ENCODE measurements around the gene OR5M10. TPM values are rescaled to one million over a fixed set of nuclear protein-coding genes. Genes with fewer than 3 reads are reported as not detected.
"Not testable (repeated sequence)": the region's sequence is repeated elsewhere in the genome, so short reads cannot be mapped to it uniquely, and the experiment has no call there.

The OR5M10 gene
- total and polyA plus RNA-seq, 2 donors from 2014 or later: not detected

- no peak overlapping the region for H3K27ac ChIP-seq (ENCODE audit: low read depth in 2 of 2, low read length in 2 of 2)
These were observed 33.7 kb upstream of the OR5M10 start for GRCh38 chr11:56611174-56611573.

GRCh38 chr11:56592088-56592717 lies 14.7 kb upstream of the OR5M10 start:
- DNase-seq; intact Hi-C loops (cut with DNase I); H3K9ac ChIP-seq (ENCODE audit: low read length in 3 of 3); H3K9me3 ChIP-seq (ENCODE audit: control insufficient read depth in 2 of 3, insufficient read depth in 1 of 3, low read length in 3 of 3); H3K4me1 ChIP-seq (ENCODE audit: control insufficient read depth in 2 of 3, insufficient read depth in 2 of 3, low read depth in 1 of 3, low read length in 3 of 3); H3K27ac ChIP-seq (ENCODE audit: low read depth in 2 of 2, low read length in 2 of 2); H3K4me3 ChIP-seq (ENCODE audit: low read length in 3 of 3); H3K27me3 ChIP-seq (ENCODE audit: control insufficient read depth, insufficient read depth, low read length); H3K36me3 ChIP-seq (ENCODE audit: control insufficient read depth in 2 of 3, insufficient read depth in 3 of 3, low read length in 3 of 3); FAIRE-seq: not testable (repeated sequence)

More at GRCh38 chr11:56611174-56611573, 33.7 kb upstream of the OR5M10 start:
- Histone ChIP-seq H3K27me3 (ENCODE audit: control insufficient read depth, insufficient read depth, low read length) (no peaks in the 10 kb centered on the region), H3K9ac (ENCODE audit: low read length in 3 of 3) (no peak overlapping the region), H3K36me3 (ENCODE audit: control insufficient read depth in 2 of 3, insufficient read depth in 3 of 3, low read length in 3 of 3) (no peaks in the 10 kb centered on the region), H3K4me1 (ENCODE audit: control insufficient read depth in 2 of 3, insufficient read depth in 2 of 3, low read depth in 1 of 3, low read length in 3 of 3) (no peaks in the 10 kb centered on the region), H3K9me3 (ENCODE audit: control insufficient read depth in 2 of 3, insufficient read depth in 1 of 3, low read length in 3 of 3) (no peaks in the 10 kb centered on the region), H3K4me3 (ENCODE audit: low read length in 3 of 3) (no peak overlapping the region)
- TF ChIP-seq, protein P1, sequence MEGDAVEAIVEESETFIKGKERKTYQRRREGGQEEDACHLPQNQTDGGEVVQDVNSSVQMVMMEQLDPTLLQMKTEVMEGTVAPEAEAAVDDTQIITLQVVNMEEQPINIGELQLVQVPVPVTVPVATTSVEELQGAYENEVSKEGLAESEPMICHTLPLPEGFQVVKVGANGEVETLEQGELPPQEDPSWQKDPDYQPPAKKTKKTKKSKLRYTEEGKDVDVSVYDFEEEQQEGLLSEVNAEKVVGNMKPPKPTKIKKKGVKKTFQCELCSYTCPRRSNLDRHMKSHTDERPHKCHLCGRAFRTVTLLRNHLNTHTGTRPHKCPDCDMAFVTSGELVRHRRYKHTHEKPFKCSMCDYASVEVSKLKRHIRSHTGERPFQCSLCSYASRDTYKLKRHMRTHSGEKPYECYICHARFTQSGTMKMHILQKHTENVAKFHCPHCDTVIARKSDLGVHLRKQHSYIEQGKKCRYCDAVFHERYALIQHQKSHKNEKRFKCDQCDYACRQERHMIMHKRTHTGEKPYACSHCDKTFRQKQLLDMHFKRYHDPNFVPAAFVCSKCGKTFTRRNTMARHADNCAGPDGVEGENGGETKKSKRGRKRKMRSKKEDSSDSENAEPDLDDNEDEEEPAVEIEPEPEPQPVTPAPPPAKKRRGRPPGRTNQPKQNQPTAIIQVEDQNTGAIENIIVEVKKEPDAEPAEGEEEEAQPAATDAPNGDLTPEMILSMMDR (IDR thresholded peaks at IDR 0.05; ENCODE audit: borderline replicate concordance, extremely low read depth, insufficient read depth): no peak
- intact Hi-C loops (cut with DNase I): no loop called here
- DNase-seq (no peak), FAIRE-seq (no peak)

DNA sequence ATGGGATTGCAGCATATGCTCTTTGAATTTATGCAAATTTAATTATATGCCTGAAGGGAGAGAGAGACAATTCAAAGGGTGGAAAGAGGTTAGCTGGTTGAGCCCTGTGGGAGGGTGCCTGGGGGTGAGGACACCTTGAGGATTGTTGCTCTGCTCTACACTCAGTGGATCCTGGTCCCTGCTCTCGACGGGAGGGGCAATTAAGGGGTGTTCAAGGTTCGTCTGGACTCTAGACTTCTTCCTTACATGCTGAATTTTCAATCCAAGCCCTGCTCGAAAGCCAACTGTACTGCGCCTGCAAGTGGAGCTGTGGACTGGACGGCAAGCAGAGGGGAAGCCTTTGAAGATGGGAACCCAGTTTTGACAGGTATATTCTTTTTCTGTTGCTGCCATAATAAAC lies 18.9 kb downstream of the OR5M10 start:
- Histone ChIP-seq H3K27ac (ENCODE audit: low read depth in 2 of 2, low read length in 2 of 2) (no peak overlapping the region), H3K4me1 (ENCODE audit: control insufficient read depth in 2 of 3, insufficient read depth in 2 of 3, low read depth in 1 of 3, low read length in 3 of 3) (no peaks in the 10 kb centered on the region), H3K9ac (ENCODE audit: low read length in 3 of 3) (no peak overlapping the region), H3K27me3 (ENCODE audit: control insufficient read depth, insufficient read depth, low read length) (no peaks in the 10 kb centered on the region), H3K4me3 (ENCODE audit: low read length in 3 of 3) (no peak overlapping the region), H3K9me3 (ENCODE audit: control insufficient read depth in 2 of 3, insufficient read depth in 1 of 3, low read length in 3 of 3) (no peaks in the 10 kb centered on the region), H3K36me3 (ENCODE audit: control insufficient read depth in 2 of 3, insufficient read depth in 3 of 3, low read length in 3 of 3) (no peaks in the 10 kb centered on the region)
- TF ChIP-seq, protein P1 (IDR thresholded peaks at IDR 0.05; ENCODE audit: borderline replicate concordance, extremely low read depth, insufficient read depth): no peak
- intact Hi-C loops (cut with DNase I): no loop called here
- no peak for FAIRE-seq
- DNase-seq: no peak

DNA sequence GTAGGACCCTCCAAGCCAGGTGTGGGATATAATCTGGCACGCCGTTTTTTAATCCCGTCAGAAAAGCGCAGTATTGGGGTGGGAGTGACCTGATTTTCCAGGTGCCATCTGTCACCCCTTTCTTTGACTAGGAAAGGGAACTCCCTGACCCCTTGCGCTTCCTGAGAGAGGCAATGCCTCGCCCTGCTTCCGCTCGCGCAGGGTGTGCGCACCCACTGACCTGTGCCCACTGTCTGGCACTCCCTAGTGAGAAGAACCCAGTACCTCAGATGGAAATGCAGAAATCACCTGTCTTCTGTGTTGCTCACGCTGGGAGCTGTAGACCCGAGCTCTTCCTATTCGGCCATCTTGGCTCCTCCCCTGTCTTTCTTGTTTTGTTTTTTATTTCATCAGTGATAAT lies 22.8 kb downstream of the OR5M10 start:
- H3K4me3 ChIP-seq (ENCODE audit: low read length in 3 of 3); intact Hi-C loops (cut with DNase I); H3K27ac ChIP-seq (ENCODE audit: low read depth in 2 of 2, low read length in 2 of 2); DNase-seq; H3K9me3 ChIP-seq (ENCODE audit: control insufficient read depth in 2 of 3, insufficient read depth in 1 of 3, low read length in 3 of 3); H3K4me1 ChIP-seq (ENCODE audit: control insufficient read depth in 2 of 3, insufficient read depth in 2 of 3, low read depth in 1 of 3, low read length in 3 of 3); H3K27me3 ChIP-seq (ENCODE audit: control insufficient read depth, insufficient read depth, low read length); H3K36me3 ChIP-seq (ENCODE audit: control insufficient read depth in 2 of 3, insufficient read depth in 3 of 3, low read length in 3 of 3); FAIRE-seq; H3K9ac ChIP-seq (ENCODE audit: low read length in 3 of 3): not testable (repeated sequence)
